Upper lobe of left lung (tissue), 4 donors: Measurements from ENCODE around the gene TRAF5.

Experiments used
- CTCF ChIP-seq, 6 experiments: fragments of 450-650 bp in 4 of 6; fragments of 200-600 bp in 2 of 6; sonication (generic) in 2 of 6; IDR thresholded peaks; one replicate each; pipeline ENCODE4 v1.5.1; 2016 to 2019; ENCODE audit warnings: antibody characterized with exemption in 6 of 6
- EP300 ChIP-seq, 4 donors: sonication (generic); formaldehyde crosslinking; IDR thresholded peaks; one replicate each; pipeline ENCODE4 v1.5.1; 2017; ENCODE audit warnings: antibody characterized with exemption in 4 of 4, control low read depth in 2 of 4

DNA sequence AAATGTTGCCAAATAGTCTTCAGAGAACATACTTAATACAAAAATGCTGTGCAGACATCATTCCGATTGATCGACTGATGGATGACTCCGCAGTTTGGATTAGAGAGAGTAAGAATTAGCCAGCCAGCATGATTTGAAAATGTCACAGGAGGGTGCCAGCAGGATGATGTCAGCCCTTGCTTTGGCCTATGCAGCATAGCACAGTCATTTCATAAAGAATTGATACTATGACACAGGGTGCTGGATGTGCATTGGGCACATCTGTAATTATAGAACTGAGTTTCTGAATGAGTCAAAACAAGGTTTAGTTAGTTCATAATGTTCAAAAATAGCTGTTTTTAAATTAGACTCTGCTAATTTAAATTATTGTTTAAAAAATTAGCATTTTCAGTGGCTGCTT, 21.6 kb upstream of the TRAF5 start:
- TF ChIP-seq CTCF (IDR thresholded peaks at IDR 0.05) (no peak), EP300 (IDR thresholded peaks at IDR 0.05) (no peak)
